ENCODE results near the gene EPYC.

The EPYC gene

GRCh38 chr12:90951432-90952105 lies 53.2 kb downstream of the EPYC start:
- POLR2A ChIA-PET, result no interaction called here
- H3K4me1 ChIP-seq (ENCODE audit: control insufficient read depth, insufficient read depth, low read length), result no peaks in the 10 kb centered on the region
- TF ChIP-seq ZBTB48 (tag by site-specific recombination; IDR thresholded peaks at IDR 0.05), result no peak
- TF ChIP-seq ZNF2 (tag by site-specific recombination; IDR thresholded peaks at IDR 0.05), result no peak
- no peak for TF ChIP-seq ZBTB20 (tag by site-specific recombination; IDR thresholded peaks at IDR 0.05)
- TF ChIP-seq GLI2 (tag by site-specific recombination; IDR thresholded peaks at IDR 0.05; ENCODE audit: borderline replicate concordance, low read depth), result no peak
- no peak for TF ChIP-seq ZNF629 (tag by site-specific recombination; IDR thresholded peaks at IDR 0.05)
- TF ChIP-seq ZEB2 (tag by site-specific recombination; IDR thresholded peaks at IDR 0.05), result no peak
- no peak for TF ChIP-seq SCRT2 (tag by site-specific recombination; IDR thresholded peaks at IDR 0.05)
- TF ChIP-seq ZNF362 (tag by site-specific recombination; IDR thresholded peaks at IDR 0.05), result no peak
- TF ChIP-seq, protein P1, sequence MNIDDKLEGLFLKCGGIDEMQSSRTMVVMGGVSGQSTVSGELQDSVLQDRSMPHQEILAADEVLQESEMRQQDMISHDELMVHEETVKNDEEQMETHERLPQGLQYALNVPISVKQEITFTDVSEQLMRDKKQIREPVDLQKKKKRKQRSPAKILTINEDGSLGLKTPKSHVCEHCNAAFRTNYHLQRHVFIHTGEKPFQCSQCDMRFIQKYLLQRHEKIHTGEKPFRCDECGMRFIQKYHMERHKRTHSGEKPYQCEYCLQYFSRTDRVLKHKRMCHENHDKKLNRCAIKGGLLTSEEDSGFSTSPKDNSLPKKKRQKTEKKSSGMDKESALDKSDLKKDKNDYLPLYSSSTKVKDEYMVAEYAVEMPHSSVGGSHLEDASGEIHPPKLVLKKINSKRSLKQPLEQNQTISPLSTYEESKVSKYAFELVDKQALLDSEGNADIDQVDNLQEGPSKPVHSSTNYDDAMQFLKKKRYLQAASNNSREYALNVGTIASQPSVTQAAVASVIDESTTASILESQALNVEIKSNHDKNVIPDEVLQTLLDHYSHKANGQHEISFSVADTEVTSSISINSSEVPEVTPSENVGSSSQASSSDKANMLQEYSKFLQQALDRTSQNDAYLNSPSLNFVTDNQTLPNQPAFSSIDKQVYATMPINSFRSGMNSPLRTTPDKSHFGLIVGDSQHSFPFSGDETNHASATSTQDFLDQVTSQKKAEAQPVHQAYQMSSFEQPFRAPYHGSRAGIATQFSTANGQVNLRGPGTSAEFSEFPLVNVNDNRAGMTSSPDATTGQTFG (tag by site-specific recombination; IDR thresholded peaks at IDR 0.05; ENCODE audit: borderline replicate concordance), result no peak
- TF ChIP-seq ZNF311 (tag by site-specific recombination; IDR thresholded peaks at IDR 0.05; ENCODE audit: borderline replicate concordance), result no peak
- TF ChIP-seq TCF7L2 (IDR thresholded peaks at IDR 0.05; ENCODE audit: borderline replicate concordance, low read depth, low read length), result no peak
- TF ChIP-seq KLF16 (tag by site-specific recombination; IDR thresholded peaks at IDR 0.05), result no peak
- H3K27ac ChIP-seq (ENCODE audit: extremely low read depth, low read depth, low read length), result no peak overlapping the region
- CTCF ChIA-PET, result interaction anchor here (0.8 to 1.2 kb wide), 2 partner anchors 11 to 1409 kb away, joined by 3 read pairs; no protein-coding TSS in a partner anchor
- H3K4me3 ChIP-seq (ENCODE audit: low read depth, low read length), result no peak overlapping the region
- no peaks in the 10 kb centered on the region for H3K36me3 ChIP-seq (ENCODE audit: control insufficient read depth in 2 of 2, insufficient read depth in 1 of 2, low read length in 2 of 2)
- no peaks in the 10 kb centered on the region for H3K9me3 ChIP-seq (ENCODE audit: control insufficient read depth, insufficient read depth, low read depth, low read length)

GRCh38 chr12:90947869-90948268 lies 56.9 kb downstream of the EPYC start:
- CTCF ChIA-PET, result interaction anchor here (0.6 to 1.2 kb wide), 3 partner anchors 12 to 32 kb away, joined by 3 read pairs; no protein-coding TSS in a partner anchor
- H3K4me3 ChIP-seq (ENCODE audit: low read depth, low read length), result no peak overlapping the region
- H3K4me1 ChIP-seq (ENCODE audit: control insufficient read depth, insufficient read depth, low read length), result no peaks in the 10 kb centered on the region
- POLR2A ChIA-PET, result no interaction called here
- H3K27ac ChIP-seq (ENCODE audit: extremely low read depth, low read depth, low read length), result no peak overlapping the region
- no peaks in the 10 kb centered on the region for H3K36me3 ChIP-seq (ENCODE audit: control insufficient read depth in 2 of 2, insufficient read depth in 1 of 2, low read length in 2 of 2)
- no peak for TF ChIP-seq INSM2 (tag by site-specific recombination; IDR thresholded peaks at IDR 0.05)
- TF ChIP-seq ZNF837 (tag by site-specific recombination; IDR thresholded peaks at IDR 0.05), result no peak
- no peak for TF ChIP-seq ZBTB48 (tag by site-specific recombination; IDR thresholded peaks at IDR 0.05)
- TF ChIP-seq WT1 (tag by site-specific recombination; IDR thresholded peaks at IDR 0.05), result no peak
- TF ChIP-seq, protein P2, sequence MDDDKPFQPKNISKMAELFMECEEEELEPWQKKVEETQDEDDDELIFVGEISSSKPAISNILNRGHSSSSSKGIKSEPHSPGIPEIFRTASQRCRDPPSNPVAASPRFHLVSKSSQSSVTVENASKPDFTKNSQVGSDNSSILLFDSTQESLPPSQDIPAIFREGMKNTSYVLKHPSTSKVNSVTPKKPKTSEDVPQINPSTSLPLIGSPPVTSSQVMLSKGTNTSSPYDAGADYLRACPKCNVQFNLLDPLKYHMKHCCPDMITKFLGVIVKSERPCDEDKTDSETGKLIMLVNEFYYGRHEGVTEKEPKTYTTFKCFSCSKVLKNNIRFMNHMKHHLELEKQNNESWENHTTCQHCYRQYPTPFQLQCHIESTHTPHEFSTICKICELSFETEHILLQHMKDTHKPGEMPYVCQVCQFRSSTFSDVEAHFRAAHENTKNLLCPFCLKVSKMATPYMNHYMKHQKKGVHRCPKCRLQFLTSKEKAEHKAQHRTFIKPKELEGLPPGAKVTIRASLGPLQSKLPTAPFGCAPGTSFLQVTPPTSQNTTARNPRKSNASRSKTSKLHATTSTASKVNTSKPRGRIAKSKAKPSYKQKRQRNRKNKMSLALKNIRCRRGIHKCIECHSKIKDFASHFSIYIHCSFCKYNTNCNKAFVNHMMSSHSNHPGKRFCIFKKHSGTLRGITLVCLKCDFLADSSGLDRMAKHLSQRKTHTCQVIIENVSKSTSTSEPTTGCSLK (tag by site-specific recombination; IDR thresholded peaks at IDR 0.05), result no peak
- TF ChIP-seq ZNF561 (tag by site-specific recombination; IDR thresholded peaks at IDR 0.05; ENCODE audit: borderline replicate concordance), result no peak
- TF ChIP-seq ZFP69B (tag by site-specific recombination; IDR thresholded peaks at IDR 0.05), result no peak
- TF ChIP-seq RBAK (tag by site-specific recombination; IDR thresholded peaks at IDR 0.05), result no peak
- TF ChIP-seq ZNF660 (tag by site-specific recombination; IDR thresholded peaks at IDR 0.05), result no peak
- no peak for TF ChIP-seq ZFHX2 (tag by site-specific recombination; conservative IDR thresholded peaks at IDR 0.05)
- TF ChIP-seq ZNF560 (tag by site-specific recombination; IDR thresholded peaks at IDR 0.05; ENCODE audit: borderline replicate concordance), result no peak
- no peak for TF ChIP-seq ZNF555 (tag by site-specific recombination; conservative IDR thresholded peaks at IDR 0.05)
- no peak for TF ChIP-seq ZSCAN23 (tag by site-specific recombination; IDR thresholded peaks at IDR 0.05)
- TF ChIP-seq ZNF248 (tag by site-specific recombination; IDR thresholded peaks at IDR 0.05), result no peak
- TF ChIP-seq ZNF621 (tag by site-specific recombination; IDR thresholded peaks at IDR 0.05), result no peak
- no peak for TF ChIP-seq ZNF169 (tag by site-specific recombination; IDR thresholded peaks at IDR 0.05)
- TF ChIP-seq ZNF777 (tag by site-specific recombination; IDR thresholded peaks at IDR 0.05; ENCODE audit: borderline replicate concordance), result no peak
- no peak for TF ChIP-seq ZNF596 (tag by site-specific recombination; IDR thresholded peaks at IDR 0.05)
- H3K9me3 ChIP-seq (ENCODE audit: control insufficient read depth, insufficient read depth, low read depth, low read length), result no peaks in the 10 kb centered on the region

Data from HEK293 (cell line).